Heart left ventricle (tissue), 13 donors: Measurements from ENCODE around the gene FOXO1.

Source experiments
- CTCF ChIP-seq, 12 donors: fragments of 200-600 bp; sonication (generic) in 4 of 12; IDR thresholded peaks; one replicate each; pipeline versions ENCODE4 v1.5.0 to v1.8.0; 2018 to 2022; ENCODE audit warnings: antibody characterized with exemption in 12 of 12, mild to moderate bottlenecking in 5 of 12
- POLR2A ChIP-seq, 2 donors: fragments of 450-650 bp; IDR thresholded peaks; one replicate each; pipeline ENCODE4 v1.6.1; 2017; ENCODE audit warnings: antibody characterized with exemption in 2 of 2, mild to moderate bottlenecking in 2 of 2, moderate library complexity in 2 of 2
- donor health status: ischemic (EF 13 %, LVEDD 7.1; RV severe dilation, severe dysfunction).
- donor health status: DM: no; HTN: yes; CAD: no.
- donor health status: DM: no; HTN: no; CAD: no.
- donor health status: ischemic (EF 25% LVEDD 6.9; RV normal size, moderate dysfunction).
- donor health status: ischemic (EF 25% LVEDD 5.7; RV mildly dilated, moderate dysfunction).
- donor health status: ischemic (EF 35%, LVEDD 5.7; RV mildly dilated, moderate dysfunction).
- donor health status: nonischemic (EF 11% LVEDD 7.7; RV severe dilation, severe dysfunction).
- donor health status: DM: yes; HTN: yes; CAD: no.
- donor health status: PGD.
- donor health status: ischemic (EF 29% LVEDD 5.4; RV normal size, mild dysfunction).
- donor health status: nonischemic (EF 23%, LVEDD 6.1; RV moderate dilation, normal function).

DNA sequence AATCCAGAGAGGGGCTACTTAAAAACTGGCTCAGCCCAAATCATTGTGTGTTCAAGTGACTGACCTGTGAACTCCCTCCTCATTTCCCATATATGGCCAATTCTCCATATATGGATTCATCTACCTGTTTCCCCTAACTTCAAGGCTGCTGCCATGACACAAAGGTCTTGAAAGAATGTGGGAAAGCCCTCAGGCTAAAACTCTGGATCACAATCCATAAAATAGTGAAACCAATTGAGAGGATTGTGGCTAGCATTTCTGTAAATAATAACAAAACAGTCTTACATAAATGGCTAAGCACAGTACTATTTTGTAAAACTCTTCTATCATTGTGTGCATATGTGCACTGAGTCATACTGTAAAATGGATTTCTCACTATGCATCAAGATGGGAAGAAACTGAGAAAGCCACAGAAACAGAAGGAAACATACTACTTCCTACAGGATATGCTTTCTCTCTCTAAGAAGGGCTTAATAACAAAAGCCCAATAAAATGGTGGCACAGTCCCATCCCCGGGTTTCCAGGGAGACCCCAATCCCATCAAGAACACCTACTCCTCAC is 80.5 kb downstream of the FOXO1 start:
- TF ChIP-seq POLR2A (IDR thresholded peaks at IDR 0.05), result no peak
- no peak for TF ChIP-seq CTCF (IDR thresholded peaks at IDR 0.05)
